DOHH2 (cell line): ENCODE measurements around the gene SGCE.

ENCODE experiments used
- H3F3A ChIP-seq: fragments of 200-600 bp; sonication (generic), shearing (Covaris generic); 2 replicates; pipeline ENCODE4 v1.6.0; 2016; ENCODE audit warnings: antibody characterized with exemption, mild to moderate bottlenecking; ENCODE audit not compliant: control insufficient read depth, insufficient read depth
- H3K27ac ChIP-seq: fragments of 200-600 bp; sonication (generic); 2 replicates; pipeline ENCODE4 v1.5.1; 2014; ENCODE audit warnings: low read depth, mild to moderate bottlenecking, low read length, moderate library complexity
- H3K27me3 ChIP-seq: fragments of 200-600 bp; sonication (generic); 2 replicates; pipeline ENCODE4 v1.6.1; 2014; ENCODE audit warnings: mild to moderate bottlenecking, low read length, mixed read lengths; ENCODE audit not compliant: control insufficient read depth
- H3K36me3 ChIP-seq: fragments of 200-600 bp; sonication (generic); 2 replicates; pipeline ENCODE4 v1.6.1; 2014; ENCODE audit warnings: mild to moderate bottlenecking, low read length, moderate library complexity, mixed read lengths; ENCODE audit not compliant: control insufficient read depth
- H3K4me1 ChIP-seq: fragments of 200-600 bp; sonication (generic); 2 replicates; pipeline ENCODE4 v1.6.1; 2014; ENCODE audit warnings: mild to moderate bottlenecking, low read length, mixed read lengths; ENCODE audit not compliant: control insufficient read depth
- H3K4me2 ChIP-seq: fragments of 200-600 bp; sonication (generic); 2 replicates; pipeline ENCODE4 v1.6.0; 2014; ENCODE audit warnings: mild to moderate bottlenecking, low read length, moderate library complexity
- H3K4me3 ChIP-seq: fragments of 200-600 bp; sonication (generic); 2 replicates; pipeline ENCODE4 v1.5.1; 2014; ENCODE audit warnings: mild to moderate bottlenecking, low read length, mixed read lengths
- H3K79me2 ChIP-seq: fragments of 200-600 bp; sonication (generic); 2 replicates; pipeline ENCODE4 v1.6.1; 2014; ENCODE audit warnings: mild to moderate bottlenecking, low read length, mixed read lengths; ENCODE audit not compliant: control insufficient read depth
- H3K9me2 ChIP-seq: fragments of 200-600 bp; sonication (generic); replicated peaks from 2 replicates; pipeline ENCODE4 v1.6.1; 2014; ENCODE audit warnings: mild to moderate bottlenecking, low read length, mixed read lengths; ENCODE audit not compliant: control insufficient read depth
- H3K9me3 ChIP-seq: fragments of 200-600 bp; sonication (generic); 2 replicates; pipeline ENCODE4 v1.6.1; 2014; ENCODE audit warnings: antibody characterized with exemption, low read length, mixed read lengths; ENCODE audit not compliant: control insufficient read depth, insufficient read depth
- H4K20me1 ChIP-seq: fragments of 200-600 bp; sonication (generic); 2 replicates; pipeline ENCODE4 v1.6.0; 2014; ENCODE audit warnings: low read depth, mild to moderate bottlenecking, antibody characterized with exemption, low read length, moderate library complexity; ENCODE audit not compliant: control insufficient read depth, insufficient read depth
- EZH2phosphoT487 ChIP-seq: fragments of 200-600 bp; sonication (generic); IDR thresholded peaks from 2 replicates; pipeline ENCODE4 v1.6.1; 2017; ENCODE audit warnings: borderline replicate concordance, mild to moderate bottlenecking, antibody characterized with exemption, low read length, moderate library complexity, mixed read lengths
- TF ChIP-seq, protein P1 (sequence below): fragments of 200-600 bp; sonication (generic); IDR thresholded peaks from one replicate; pipeline ENCODE4 v1.5.1; 2014; ENCODE audit warnings: antibody characterized with exemption, mild to moderate bottlenecking, low read depth, low read length; ENCODE audit not compliant: poor library complexity, severe bottlenecking

Gene SGCE

DNA sequence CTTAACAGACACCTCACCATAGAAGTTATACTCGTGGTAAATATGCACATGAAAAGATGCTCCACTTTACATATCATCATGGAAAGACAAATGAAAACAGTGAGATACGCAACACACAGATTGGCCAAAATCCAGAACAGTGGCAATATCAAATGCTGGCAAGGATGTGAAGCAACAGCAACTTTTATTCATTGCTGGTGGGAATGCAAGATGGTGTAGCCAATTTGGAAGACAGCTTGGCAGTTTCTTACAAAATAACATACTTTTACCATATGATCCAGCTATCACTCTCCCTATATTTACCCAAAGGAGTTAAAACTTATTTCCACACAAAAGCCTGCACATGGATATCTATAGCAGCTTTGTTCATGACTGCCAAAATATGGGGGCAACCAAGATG is 46.4 kb downstream of the SGCE start:
- H3K4me2 ChIP-seq = no peak overlapping the region
- H3K79me2 ChIP-seq = 0 out of 2 replicates have a peak, but pooled peaks cover 2% of the 10 kb centered on the region
- no peak overlapping the region for H3K4me3 ChIP-seq
- H3K9me3 ChIP-seq = no peaks in the 10 kb centered on the region
- TF ChIP-seq, protein P1, sequence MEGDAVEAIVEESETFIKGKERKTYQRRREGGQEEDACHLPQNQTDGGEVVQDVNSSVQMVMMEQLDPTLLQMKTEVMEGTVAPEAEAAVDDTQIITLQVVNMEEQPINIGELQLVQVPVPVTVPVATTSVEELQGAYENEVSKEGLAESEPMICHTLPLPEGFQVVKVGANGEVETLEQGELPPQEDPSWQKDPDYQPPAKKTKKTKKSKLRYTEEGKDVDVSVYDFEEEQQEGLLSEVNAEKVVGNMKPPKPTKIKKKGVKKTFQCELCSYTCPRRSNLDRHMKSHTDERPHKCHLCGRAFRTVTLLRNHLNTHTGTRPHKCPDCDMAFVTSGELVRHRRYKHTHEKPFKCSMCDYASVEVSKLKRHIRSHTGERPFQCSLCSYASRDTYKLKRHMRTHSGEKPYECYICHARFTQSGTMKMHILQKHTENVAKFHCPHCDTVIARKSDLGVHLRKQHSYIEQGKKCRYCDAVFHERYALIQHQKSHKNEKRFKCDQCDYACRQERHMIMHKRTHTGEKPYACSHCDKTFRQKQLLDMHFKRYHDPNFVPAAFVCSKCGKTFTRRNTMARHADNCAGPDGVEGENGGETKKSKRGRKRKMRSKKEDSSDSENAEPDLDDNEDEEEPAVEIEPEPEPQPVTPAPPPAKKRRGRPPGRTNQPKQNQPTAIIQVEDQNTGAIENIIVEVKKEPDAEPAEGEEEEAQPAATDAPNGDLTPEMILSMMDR = no peak
- no peak for TF ChIP-seq EZH2phosphoT487
- no peaks in the 10 kb centered on the region for H3K9me2 ChIP-seq
- H3F3A ChIP-seq = no peaks in the 10 kb centered on the region
- no peak overlapping the region for H3K27ac ChIP-seq
- peaks cover 8% of the 10 kb centered on the region for H3K36me3 ChIP-seq
- H4K20me1 ChIP-seq = no peaks in the 10 kb centered on the region
- H3K27me3 ChIP-seq = no peaks in the 10 kb centered on the region
- peaks cover 8% of the 10 kb centered on the region for H3K4me1 ChIP-seq

DNA sequence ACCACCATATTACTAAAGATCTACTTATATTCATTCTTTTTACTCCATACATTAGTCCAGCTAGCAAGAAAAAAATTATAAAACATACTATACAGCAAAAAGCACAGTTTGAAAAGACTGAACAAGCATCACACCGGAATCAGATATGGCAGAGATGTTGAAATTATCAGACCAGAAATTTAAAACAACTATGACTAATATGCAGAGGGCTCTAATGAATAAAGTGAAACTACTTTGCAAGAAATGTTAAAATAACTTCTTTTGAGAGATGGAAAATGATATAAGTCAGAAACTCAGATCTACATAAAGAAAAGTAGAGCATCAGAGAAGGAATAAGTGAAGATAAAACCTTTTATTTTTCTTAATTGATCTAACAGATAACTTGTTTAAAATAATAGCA is 50.9 kb downstream of the SGCE start:
- TF ChIP-seq EZH2phosphoT487 = no peak
- TF ChIP-seq, protein P1 = no peak
- Histone ChIP-seq H3K4me1 (peaks cover 8% of the 10 kb centered on the region), H3K27ac (no peak overlapping the region), H3K27me3 (no peaks in the 10 kb centered on the region), H3K9me3 (no peaks in the 10 kb centered on the region), H3F3A (no peaks in the 10 kb centered on the region), H3K36me3 (peaks cover 32% of the 10 kb centered on the region), H3K9me2 (no peaks in the 10 kb centered on the region), H3K4me2 (no peak overlapping the region), H3K4me3 (no peak overlapping the region), H3K79me2 (0 out of 2 replicates have a peak, but pooled peaks cover 2% of the 10 kb centered on the region), H4K20me1 (no peaks in the 10 kb centered on the region)

DNA sequence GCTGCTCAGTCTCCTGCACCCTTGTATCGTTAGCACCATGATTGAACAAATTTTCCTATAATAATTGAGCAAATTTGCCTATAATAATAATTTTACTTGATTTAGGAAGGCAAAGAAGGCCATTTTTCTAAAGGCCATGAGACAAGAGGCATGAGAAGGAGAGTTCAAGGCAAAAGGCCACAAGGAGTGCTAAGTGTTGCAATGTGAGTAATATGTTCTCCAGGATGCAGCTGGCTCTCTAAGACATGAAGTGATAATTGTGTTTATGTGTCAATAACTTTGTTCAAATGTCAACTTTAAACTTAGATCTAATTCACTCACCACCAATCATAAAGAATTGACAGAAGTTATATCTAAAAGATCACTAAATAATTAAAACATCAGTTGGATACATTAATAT is 53.8 kb downstream of the SGCE start:
- Histone ChIP-seq H3K27me3 (no peaks in the 10 kb centered on the region), H3K4me2 (no peak overlapping the region), H3K27ac (no peak overlapping the region), H3K79me2 (0 out of 2 replicates have a peak, but pooled peaks cover 2% of the 10 kb centered on the region), H3K36me3 (peaks cover 46% of the 10 kb centered on the region), H4K20me1 (no peaks in the 10 kb centered on the region), H3K9me3 (no peaks in the 10 kb centered on the region), H3K9me2 (no peaks in the 10 kb centered on the region), H3K4me3 (no peak overlapping the region), H3K4me1 (peaks cover 3% of the 10 kb centered on the region), H3F3A (no peaks in the 10 kb centered on the region)
- TF ChIP-seq, protein P1 = no peak
- TF ChIP-seq EZH2phosphoT487 = no peak

DNA sequence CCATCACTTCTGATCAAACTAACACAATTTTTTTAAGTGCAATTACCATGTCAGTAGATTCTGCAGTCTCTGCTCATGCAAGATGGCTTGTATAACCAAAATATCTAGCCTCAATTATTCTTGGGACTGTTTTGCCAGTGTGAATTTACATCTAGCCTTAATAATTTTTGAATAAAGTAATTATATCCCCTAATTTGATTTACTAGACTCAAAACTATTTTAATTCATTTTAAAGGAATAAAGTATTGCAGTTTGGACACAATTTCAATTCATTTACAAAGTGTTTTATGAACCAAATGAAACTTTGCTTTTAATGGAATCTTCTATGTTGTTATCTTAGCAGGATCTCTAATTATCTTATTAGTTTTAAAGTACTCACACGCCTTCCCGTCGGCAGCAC is 55.7 kb downstream of the SGCE start:
- H3F3A ChIP-seq = no peaks in the 10 kb centered on the region

More for the DNA sequence above, 55.7 kb downstream of the SGCE start:
- Histone ChIP-seq H3K4me1 (no peaks in the 10 kb centered on the region), H4K20me1 (no peaks in the 10 kb centered on the region), H3K36me3 (peaks cover 53% of the 10 kb centered on the region), H3K4me2 (no peak overlapping the region), H3K27ac (no peak overlapping the region), H3K27me3 (no peaks in the 10 kb centered on the region), H3K9me3 (no peaks in the 10 kb centered on the region), H3K79me2 (no peaks in the 10 kb centered on the region), H3K9me2 (no peaks in the 10 kb centered on the region), H3K4me3 (no peak overlapping the region)
- TF ChIP-seq, protein P1 = no peak
- no peak for TF ChIP-seq EZH2phosphoT487
